ENCODE measurements around the gene TOMM34.

Gene TOMM34

GRCh38 chr20:44960103-44960852 is at the start of gene TOMM34:
TSS of gene TOMM34 (minus strand) at chr20:44960397. CDS start at chr20:44960333, 64 bp downstream.
- peaks cover 55% of the 10 kb centered on the region for H3K4me1 Mint-ChIP-seq (ENCODE audit: low read depth)
- H3K27ac Mint-ChIP-seq = peak within 1 kb of the TSS; percentile 96
- H3K9me3 Mint-ChIP-seq = no peaks in the 10 kb centered on the region
- H3K27me3 Mint-ChIP-seq (ENCODE audit: low read depth) = no peaks in the 10 kb centered on the region
- H3K4me3 Mint-ChIP-seq = peak within 1 kb of the TSS; percentile 98
- H3K36me3 Mint-ChIP-seq (ENCODE audit: low read depth) = peaks cover 29% of the 10 kb centered on the region
- DNase-seq (ENCODE audit: low spot score) = peak; percentile 96

- DNase-seq (ENCODE audit: low spot score) = no peak
- Mint-ChIP-seq H3K36me3 (ENCODE audit: low read depth) (peaks cover 59% of the 10 kb centered on the region), H3K27me3 (ENCODE audit: low read depth) (no peaks in the 10 kb centered on the region), H3K27ac (no peak overlapping the region), H3K9me3 (no peaks in the 10 kb centered on the region), H3K4me3 (no peak overlapping the region), H3K4me1 (ENCODE audit: low read depth) (peaks cover 34% of the 10 kb centered on the region)
These were observed 48.4 kb upstream of the TOMM34 start for GRCh38 chr20:45008521-45009049.

GRCh38 chr20:44997668-44998067 is 37.5 kb upstream of the TOMM34 start:
- Mint-ChIP-seq H3K36me3 (ENCODE audit: low read depth) (peaks cover 74% of the 10 kb centered on the region), H3K4me1 (ENCODE audit: low read depth) (peaks cover 26% of the 10 kb centered on the region), H3K4me3 (no peak overlapping the region), H3K27me3 (ENCODE audit: low read depth) (no peaks in the 10 kb centered on the region), H3K27ac (no peak overlapping the region), H3K9me3 (no peaks in the 10 kb centered on the region)
- DNase-seq (ENCODE audit: low spot score) = no peak

GRCh38 chr20:44997171-44997570 is 37.0 kb upstream of the TOMM34 start:
- H3K36me3 Mint-ChIP-seq (ENCODE audit: low read depth) = peaks cover 74% of the 10 kb centered on the region
- no peaks in the 10 kb centered on the region for H3K27me3 Mint-ChIP-seq (ENCODE audit: low read depth)
- no peak overlapping the region for H3K4me3 Mint-ChIP-seq
- no peaks in the 10 kb centered on the region for H3K9me3 Mint-ChIP-seq
- no peak overlapping the region for H3K27ac Mint-ChIP-seq
- DNase-seq (ENCODE audit: low spot score) = no peak
- peaks cover 29% of the 10 kb centered on the region for H3K4me1 Mint-ChIP-seq (ENCODE audit: low read depth)

GRCh38 chr20:44993343-44993742 is 33.1 kb upstream of the TOMM34 start:
- Mint-ChIP-seq H3K9me3 (no peaks in the 10 kb centered on the region), H3K27me3 (ENCODE audit: low read depth) (no peaks in the 10 kb centered on the region), H3K4me1 (ENCODE audit: low read depth) (peaks cover 59% of the 10 kb centered on the region), H3K36me3 (ENCODE audit: low read depth) (peaks cover 71% of the 10 kb centered on the region), H3K27ac (peak overlapping the region; percentile 81), H3K4me3 (peak overlapping the region; percentile 71)
- DNase-seq (ENCODE audit: low spot score) = no peak

GRCh38 chr20:44990957-44991356 is 30.8 kb upstream of the TOMM34 start:
- Mint-ChIP-seq H3K27me3 (ENCODE audit: low read depth) (no peaks in the 10 kb centered on the region), H3K4me1 (ENCODE audit: low read depth) (peaks cover 68% of the 10 kb centered on the region), H3K4me3 (peak overlapping the region; percentile 89), H3K27ac (peak overlapping the region; percentile 89), H3K36me3 (ENCODE audit: low read depth) (peaks cover 69% of the 10 kb centered on the region), H3K9me3 (no peaks in the 10 kb centered on the region)
- DNase-seq (ENCODE audit: low spot score) = no peak

GRCh38 chr20:44990425-44990824 is 30.2 kb upstream of the TOMM34 start:
- Mint-ChIP-seq H3K9me3 (no peaks in the 10 kb centered on the region), H3K4me3 (peak overlapping the region; percentile 89), H3K27me3 (ENCODE audit: low read depth) (no peaks in the 10 kb centered on the region), H3K27ac (peak overlapping the region; percentile 89), H3K4me1 (ENCODE audit: low read depth) (peaks cover 70% of the 10 kb centered on the region), H3K36me3 (ENCODE audit: low read depth) (peaks cover 70% of the 10 kb centered on the region)
- peak; percentile 60 for DNase-seq (ENCODE audit: low spot score)

- Mint-ChIP-seq H3K4me1 (ENCODE audit: low read depth) (peaks cover 64% of the 10 kb centered on the region), H3K36me3 (ENCODE audit: low read depth) (peaks cover 71% of the 10 kb centered on the region), H3K4me3 (no peak overlapping the region), H3K27me3 (ENCODE audit: low read depth) (no peaks in the 10 kb centered on the region), H3K27ac (no peak overlapping the region), H3K9me3 (no peaks in the 10 kb centered on the region)
- DNase-seq (ENCODE audit: low spot score) = no peak
These were observed 28.5 kb upstream of the TOMM34 start for GRCh38 chr20:44988631-44989171.

- H3K4me1 Mint-ChIP-seq (ENCODE audit: low read depth) = peaks cover 56% of the 10 kb centered on the region
- peaks cover 73% of the 10 kb centered on the region for H3K36me3 Mint-ChIP-seq (ENCODE audit: low read depth)
- H3K27me3 Mint-ChIP-seq (ENCODE audit: low read depth) = no peaks in the 10 kb centered on the region
- H3K4me3 Mint-ChIP-seq = no peak overlapping the region
- H3K27ac Mint-ChIP-seq = peak overlapping the region; percentile 4
- no peak for DNase-seq (ENCODE audit: low spot score)
- no peaks in the 10 kb centered on the region for H3K9me3 Mint-ChIP-seq
These were observed 23.0 kb upstream of the TOMM34 start for GRCh38 chr20:44983093-44983674.

- peaks cover 75% of the 10 kb centered on the region for H3K36me3 Mint-ChIP-seq (ENCODE audit: low read depth)
- H3K27ac Mint-ChIP-seq = peak overlapping the region; percentile 72
- peaks cover 64% of the 10 kb centered on the region for H3K4me1 Mint-ChIP-seq (ENCODE audit: low read depth)
- no peak overlapping the region for H3K4me3 Mint-ChIP-seq
- DNase-seq (ENCODE audit: low spot score) = no peak
- no peaks in the 10 kb centered on the region for H3K27me3 Mint-ChIP-seq (ENCODE audit: low read depth)
- no peaks in the 10 kb centered on the region for H3K9me3 Mint-ChIP-seq
These were observed 21.7 kb upstream of the TOMM34 start for GRCh38 chr20:44981736-44982406.

- Mint-ChIP-seq H3K4me1 (ENCODE audit: low read depth) (peaks cover 65% of the 10 kb centered on the region), H3K36me3 (ENCODE audit: low read depth) (peaks cover 77% of the 10 kb centered on the region), H3K27me3 (ENCODE audit: low read depth) (no peaks in the 10 kb centered on the region), H3K9me3 (no peaks in the 10 kb centered on the region), H3K27ac (peak overlapping the region; percentile 90), H3K4me3 (peak overlapping the region; percentile 78)
- DNase-seq (ENCODE audit: low spot score) = peak; percentile 76
These were observed 19.0 kb upstream of the TOMM34 start for GRCh38 chr20:44979090-44979621.

GRCh38 chr20:44976698-44977097 is 16.5 kb upstream of the TOMM34 start:
- H3K4me1 Mint-ChIP-seq (ENCODE audit: low read depth) = peaks cover 58% of the 10 kb centered on the region
- no peaks in the 10 kb centered on the region for H3K27me3 Mint-ChIP-seq (ENCODE audit: low read depth)
- H3K27ac Mint-ChIP-seq = peak overlapping the region; percentile 90
- no peak for DNase-seq (ENCODE audit: low spot score)
- H3K9me3 Mint-ChIP-seq = no peaks in the 10 kb centered on the region
- H3K4me3 Mint-ChIP-seq = peak overlapping the region; percentile 78
- H3K36me3 Mint-ChIP-seq (ENCODE audit: low read depth) = peaks cover 76% of the 10 kb centered on the region

- Mint-ChIP-seq H3K9me3 (no peaks in the 10 kb centered on the region), H3K36me3 (ENCODE audit: low read depth) (peaks cover 73% of the 10 kb centered on the region), H3K4me1 (ENCODE audit: low read depth) (peaks cover 62% of the 10 kb centered on the region), H3K27me3 (ENCODE audit: low read depth) (no peaks in the 10 kb centered on the region), H3K4me3 (peak overlapping the region; percentile 60), H3K27ac (peak overlapping the region; percentile 56)
- no peak for DNase-seq (ENCODE audit: low spot score)
These were observed 12.9 kb upstream of the TOMM34 start for GRCh38 chr20:44973053-44973452.
